WTC11 (cell line): ENCODE data around the gene SRMS.

Experiments
- ELF4 ChIP-seq: sonication (generic); formaldehyde crosslinking; IDR thresholded peaks from 2 replicates; pipeline ENCODE4 v1.8.1; 2022; ENCODE audit warnings: low read depth, mild to moderate bottlenecking, moderate library complexity, missing genetic modification reagents
- JUN ChIP-seq: sonication (generic); formaldehyde crosslinking; IDR thresholded peaks from 2 replicates; pipeline ENCODE4 v1.8.0; 2023; ENCODE audit warnings: mild to moderate bottlenecking, missing genetic modification reagents
- NR1H2 ChIP-seq: sonication (generic); formaldehyde crosslinking; IDR thresholded peaks from 2 replicates; pipeline ENCODE4 v1.9.0; 2021; ENCODE audit warnings: mild to moderate bottlenecking, moderate library complexity, missing genetic modification reagents
- NR2C2 ChIP-seq: sonication (generic); formaldehyde crosslinking; IDR thresholded peaks from 2 replicates; pipeline ENCODE4 v1.8.0; 2022; ENCODE audit warnings: mild to moderate bottlenecking, missing genetic modification reagents
- NR3C1 ChIP-seq: sonication (generic); formaldehyde crosslinking; conservative IDR thresholded peaks from 2 replicates; pipeline ENCODE4 v1.8.1; 2023; ENCODE audit warnings: low read depth, mild to moderate bottlenecking, missing genetic modification reagents
- TF ChIP-seq, protein P1 (sequence below): sonication (generic); formaldehyde crosslinking; IDR thresholded peaks from 2 replicates; pipeline ENCODE4 v1.8.1; 2022; ENCODE audit warnings: mild to moderate bottlenecking, missing genetic modification reagents, moderate library complexity, borderline replicate concordance

- TF ChIP-seq ELF4 (CRISPR knock-in tag): no peak
- TF ChIP-seq NR1H2: no peak
- TF ChIP-seq, protein P1, sequence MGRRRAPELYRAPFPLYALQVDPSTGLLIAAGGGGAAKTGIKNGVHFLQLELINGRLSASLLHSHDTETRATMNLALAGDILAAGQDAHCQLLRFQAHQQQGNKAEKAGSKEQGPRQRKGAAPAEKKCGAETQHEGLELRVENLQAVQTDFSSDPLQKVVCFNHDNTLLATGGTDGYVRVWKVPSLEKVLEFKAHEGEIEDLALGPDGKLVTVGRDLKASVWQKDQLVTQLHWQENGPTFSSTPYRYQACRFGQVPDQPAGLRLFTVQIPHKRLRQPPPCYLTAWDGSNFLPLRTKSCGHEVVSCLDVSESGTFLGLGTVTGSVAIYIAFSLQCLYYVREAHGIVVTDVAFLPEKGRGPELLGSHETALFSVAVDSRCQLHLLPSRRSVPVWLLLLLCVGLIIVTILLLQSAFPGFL: no peak
- TF ChIP-seq NR2C2: no peak
- TF ChIP-seq NR3C1: no peak
- no peak for TF ChIP-seq JUN (CRISPR knock-in tag)
These were observed 54.6 kb downstream of the SRMS start for GRCh38 chr20:63492982-63493381.
